ENCODE results near the gene KCND3.

The KCND3 gene

GRCh38 chr1:111934106-111934852, 55.2 kb downstream of the KCND3 start:
- TF ChIP-seq POLR2A (IDR thresholded peaks at IDR 0.05; ENCODE audit: low read depth, low read length), result no peak
- FAIRE-seq, result no peak

GRCh38 chr1:111930356-111930755, 59.1 kb downstream of the KCND3 start:
- DNase-seq (ENCODE audit: insufficient read length, low spot score), result no peak
- TF ChIP-seq POLR2A (IDR thresholded peaks at IDR 0.05; ENCODE audit: low read depth, low read length), result no peak
- FAIRE-seq, result no peak

More at GRCh38 chr1:111934106-111934852, 55.2 kb downstream of the KCND3 start:
- no peak for DNase-seq (ENCODE audit: insufficient read length, low spot score)

GRCh38 chr1:111928531-111928930, 60.9 kb downstream of the KCND3 start:
- FAIRE-seq (no peak), DNase-seq (ENCODE audit: insufficient read length, low spot score) (no peak)
- TF ChIP-seq POLR2A (IDR thresholded peaks at IDR 0.05; ENCODE audit: low read depth, low read length), result no peak

GRCh38 chr1:111927652-111928051, 61.8 kb downstream of the KCND3 start:
- no peak for TF ChIP-seq POLR2A (IDR thresholded peaks at IDR 0.05; ENCODE audit: low read depth, low read length)
- no peak for FAIRE-seq
- DNase-seq (ENCODE audit: insufficient read length, low spot score), result no peak

GRCh38 chr1:111924786-111925185, 64.7 kb downstream of the KCND3 start:
- no peak for FAIRE-seq
- DNase-seq (ENCODE audit: insufficient read length, low spot score), result no peak
- no peak for TF ChIP-seq POLR2A (IDR thresholded peaks at IDR 0.05; ENCODE audit: low read depth, low read length)

GRCh38 chr1:111923766-111924165, 65.7 kb downstream of the KCND3 start:
- DNase-seq (ENCODE audit: insufficient read length, low spot score), result no peak
- no peak for TF ChIP-seq POLR2A (IDR thresholded peaks at IDR 0.05; ENCODE audit: low read depth, low read length)
- FAIRE-seq, result no peak

GRCh38 chr1:111921948-111922347, 67.5 kb downstream of the KCND3 start:
- no peak for TF ChIP-seq POLR2A (IDR thresholded peaks at IDR 0.05; ENCODE audit: low read depth, low read length)
- DNase-seq (ENCODE audit: insufficient read length, low spot score) (no peak), FAIRE-seq (no peak)

- peak; percentile 23 for DNase-seq (ENCODE audit: insufficient read length, low spot score)
- no peak for TF ChIP-seq POLR2A (IDR thresholded peaks at IDR 0.05; ENCODE audit: low read depth, low read length)
- no peak for FAIRE-seq
Observed at GRCh38 chr1:111920221-111921024, 69.0 kb downstream of the KCND3 start.

GRCh38 chr1:111911776-111912515, 77.5 kb downstream of the KCND3 start:
- no peak for TF ChIP-seq POLR2A (IDR thresholded peaks at IDR 0.05; ENCODE audit: low read depth, low read length)
- no peak for DNase-seq (ENCODE audit: insufficient read length, low spot score)
- FAIRE-seq, result no peak

GRCh38 chr1:111911061-111911460, 78.4 kb downstream of the KCND3 start:
- DNase-seq (ENCODE audit: insufficient read length, low spot score) (no peak), FAIRE-seq (no peak)
- TF ChIP-seq POLR2A (IDR thresholded peaks at IDR 0.05; ENCODE audit: low read depth, low read length), result no peak

GRCh38 chr1:111909030-111909429, 80.4 kb downstream of the KCND3 start:
- FAIRE-seq, result no peak
- DNase-seq (ENCODE audit: insufficient read length, low spot score), result no peak
- no peak for TF ChIP-seq POLR2A (IDR thresholded peaks at IDR 0.05; ENCODE audit: low read depth, low read length)

GRCh38 chr1:111908011-111908621, 81.4 kb downstream of the KCND3 start:
- DNase-seq (ENCODE audit: insufficient read length, low spot score) (no peak), FAIRE-seq (no peak)
- no peak for TF ChIP-seq POLR2A (IDR thresholded peaks at IDR 0.05; ENCODE audit: low read depth, low read length)

- DNase-seq (ENCODE audit: insufficient read length, low spot score) (no peak), FAIRE-seq (no peak)
- no peak for TF ChIP-seq POLR2A (IDR thresholded peaks at IDR 0.05; ENCODE audit: low read depth, low read length)
Observed at GRCh38 chr1:111907321-111907720, 82.1 kb downstream of the KCND3 start.

- no peak for FAIRE-seq
- DNase-seq (ENCODE audit: insufficient read length, low spot score), result no peak
Observed at GRCh38 chr1:111906816-111907215, 82.7 kb downstream of the KCND3 start.

More at GRCh38 chr1:111906816-111907215, 82.7 kb downstream of the KCND3 start:
- TF ChIP-seq POLR2A (IDR thresholded peaks at IDR 0.05; ENCODE audit: low read depth, low read length), result no peak
